K562 (cell line): ENCODE results near the gene KLK13. TPM values are rescaled to one million over a fixed set of nuclear protein-coding genes. Genes with fewer than 3 reads are reported as not detected.

Experiments used
- ATAC-seq: fragments of 200-7000 bp; cut with Tn5 transposase; 3 replicates; pipeline ENCODE4 v1.9.1; 2020; ENCODE audit warnings: moderate library complexity
- BruUV-seq: library from RNA; stranded (reverse); fragments of 400-500 nt; replicated peaks from 2 replicates; lab custom pipeline; 2021; lab: Mats Ljungman, UMichigan
- CTCF ChIA-PET: fragments of 300-600 bp; formaldehyde crosslinking; extraction: SDS; loops from one replicate; lab custom pipeline; 2021; ENCODE audit warnings: low intra/inter-chr PET ratio; lab: Yijun Ruan, JAX
- POLR2A ChIA-PET: fragments of 300-600, 350-650 bp; sonication (Branson Sonifier 250); formaldehyde crosslinking; extraction: SDS; loops from one replicate; lab custom pipeline; 2021; ENCODE audit warnings: antibody characterized with exemption, inconsistent platforms; lab: Yijun Ruan, JAX
- DNase-seq, 4 experiments: peaks; one replicate each; pipeline versions ENCODE4 v3.0.0 to v3.0.0-alpha.2; 2011 to 2018; ENCODE audit warnings: low spot score in 3 of 4, mixed read lengths in 3 of 4; ENCODE audit errors: extremely low read depth in 1 of 4
- FAIRE-seq: peaks from 2 replicates; lab custom pipeline; 2011; peaks lifted over from hg19 to GRCh38; lab: Jason Lieb, UNC
- H2AFZ ChIP-seq: 2 replicates; pipeline ENCODE4 v1.6.0; 2011; ENCODE audit warnings: low read depth, low read length, control low read depth, inconsistent platforms
- H3K27ac ChIP-seq: fragments of 200-600 bp; 3 replicates; pipeline ENCODE4 v1.8.0; 2011; ENCODE audit warnings: low read depth, mild to moderate bottlenecking, control low read depth, inconsistent platforms, low read length, moderate library complexity, mixed read lengths; ENCODE audit errors: extremely low read depth
- H3K27me3 ChIP-seq, 2 experiments: fragments of 300-600 bp in 1 of 2; 2 replicates in 1 of 2; 3 replicates in 1 of 2; pipeline versions ENCODE4 v1.6.0 to v1.8.0; 2011; ENCODE audit warnings: inconsistent platforms in 2 of 2, low read length in 2 of 2, mild to moderate bottlenecking in 1 of 2, mixed read lengths in 1 of 2, moderate library complexity in 1 of 2; ENCODE audit not compliant: control insufficient read depth in 2 of 2, insufficient read depth in 2 of 2
- H3K36me3 ChIP-seq: fragments of 300-600 bp; 3 replicates; pipeline ENCODE4 v1.8.0; 2011; ENCODE audit warnings: mild to moderate bottlenecking, low read length, inconsistent platforms; ENCODE audit not compliant: control insufficient read depth, insufficient read depth
- H3K4me1 ChIP-seq, 2 experiments: fragments of 200-600 bp in 1 of 2; replicated peaks in 1 of 2; 2 replicates in 1 of 2; 3 replicates in 1 of 2; pipeline versions ENCODE4 v1.5.1 to v1.8.0; 2011; ENCODE audit warnings: inconsistent platforms in 2 of 2, low read length in 2 of 2, mild to moderate bottlenecking in 1 of 2, mixed read lengths in 1 of 2, moderate library complexity in 1 of 2; ENCODE audit not compliant: control insufficient read depth in 2 of 2, insufficient read depth in 2 of 2
- H3K4me2 ChIP-seq: 2 replicates; pipeline ENCODE4 v1.6.1; 2011; ENCODE audit warnings: low read length, control low read depth, inconsistent platforms, mixed read lengths; ENCODE audit not compliant: insufficient read depth
- H3K4me3 ChIP-seq: fragments of 200-600 bp; sonication (generic), shearing (Covaris generic); 2 replicates; pipeline ENCODE4 v1.5.1; 2016; ENCODE audit warnings: control low read depth, inconsistent platforms
- H3K79me2 ChIP-seq: fragments of 200-600 bp; 3 replicates; pipeline ENCODE4 v1.8.0; 2011; ENCODE audit warnings: low read length, inconsistent platforms; ENCODE audit not compliant: control insufficient read depth, insufficient read depth
- H3K9ac ChIP-seq, 2 experiments: 2 replicates each; pipeline versions ENCODE4 v1.6.0 to v1.6.1; 2011; ENCODE audit warnings: low read depth in 2 of 2, low read length in 2 of 2, control low read depth in 1 of 2, inconsistent platforms in 1 of 2, mild to moderate bottlenecking in 1 of 2, mixed read lengths in 1 of 2; ENCODE audit not compliant: insufficient read depth in 1 of 2
- H3K9me1 ChIP-seq: one replicate; pipeline ENCODE4 v1.6.0; 2011; ENCODE audit warnings: inconsistent platforms, mild to moderate bottlenecking, low read length, moderate library complexity; ENCODE audit not compliant: control insufficient read depth, insufficient read depth
- H3K9me3 ChIP-seq: replicated peaks from 2 replicates; pipeline ENCODE4 v1.5.1; 2011; ENCODE audit warnings: low read depth, low read length, inconsistent platforms; ENCODE audit not compliant: control insufficient read depth, insufficient read depth
- H4K20me1 ChIP-seq: replicated peaks from 2 replicates; pipeline ENCODE4 v1.6.1; 2011; ENCODE audit warnings: low read length, inconsistent platforms, mixed read lengths; ENCODE audit not compliant: control insufficient read depth, insufficient read depth
- ADNP ChIP-seq: fragments of 200-800 bp; sonication (Bioruptor generic); IDR thresholded peaks from 2 replicates; pipeline ENCODE4 v1.6.1; 2016; ENCODE audit warnings: missing genetic modification characterization, missing compliant biosample characterization
- ARHGAP35 ChIP-seq: fragments of 450-650 bp; IDR thresholded peaks from 2 replicates; pipeline ENCODE4 v1.6.1; 2018; ENCODE audit not compliant: partially characterized antibody
- ARID2 ChIP-seq: fragments of 450-650 bp; IDR thresholded peaks from 2 replicates; pipeline ENCODE4 v1.6.1; 2017; ENCODE audit warnings: antibody characterized with exemption, mild to moderate bottlenecking
- C11orf30 ChIP-seq: fragments of 450-650 bp; IDR thresholded peaks from 2 replicates; pipeline ENCODE4 v1.6.1; 2016; ENCODE audit warnings: low read depth, mild to moderate bottlenecking
- CAMTA2 ChIP-seq: fragments of 250-450 bp; sonication (Bioruptor Pico); conservative IDR thresholded peaks from 2 replicates; pipeline ENCODE4 v1.5.1; 2022
- HDAC2 ChIP-seq: fragments of 450-650 bp; IDR thresholded peaks from 2 replicates; pipeline ENCODE4 v1.6.1; 2016; ENCODE audit warnings: mild to moderate bottlenecking
- NONO ChIP-seq, 2 experiments: fragments of 200-400 bp in 1 of 2; fragments of 450-650 bp in 1 of 2; formaldehyde crosslinking in 1 of 2; IDR thresholded peaks; 2 replicates each; pipeline ENCODE4 v1.6.1; 2017; ENCODE audit warnings: low read depth in 2 of 2, mild to moderate bottlenecking in 2 of 2, moderate library complexity in 2 of 2, low read length in 1 of 2
- SMARCA4 ChIP-seq: fragments of 450-650 bp; IDR thresholded peaks from 2 replicates; pipeline ENCODE4 v1.6.1; 2016
- SMARCC2 ChIP-seq: fragments of 450-650 bp; IDR thresholded peaks from 2 replicates; pipeline ENCODE4 v1.6.1; 2017; ENCODE audit warnings: antibody characterized with exemption, moderate library complexity, mild to moderate bottlenecking, low read depth
- TBP ChIP-seq: optimal IDR thresholded peaks from 2 replicates; pipeline ENCODE3; 2011; ENCODE audit warnings: low read depth, low read length, improper control_type of control experiment
- ZNF318 ChIP-seq, 2 experiments: fragments of 450-650 bp; IDR thresholded peaks; 2 replicates each; pipeline ENCODE4 v1.6.1; 2016; ENCODE audit warnings: mild to moderate bottlenecking in 2 of 2, borderline replicate concordance in 1 of 2, low read depth in 1 of 2, moderate library complexity in 1 of 2
- ZNF347 ChIP-seq: fragments of 450-650 bp; formaldehyde crosslinking; IDR thresholded peaks from 2 replicates; pipeline ENCODE4 v1.4.0; 2020; ENCODE audit warnings: low read depth, mild to moderate bottlenecking, moderate library complexity
- ZNF511 ChIP-seq: sonication (generic); formaldehyde crosslinking; IDR thresholded peaks from 2 replicates; pipeline ENCODE4 v1.8.0; 2022; ENCODE audit warnings: mild to moderate bottlenecking, missing genetic modification reagents
- ZNF717 ChIP-seq: fragments of 250-450 bp; sonication (Bioruptor Pico); IDR thresholded peaks from 2 replicates; pipeline ENCODE4 v1.5.0; 2021
- WGBS: fragments of 100-300 bp; shearing (Covaris generic); methylation state at CpG from one replicate; pipeline ENCODE4 v1.1.6; 2016; ENCODE audit warnings: low coverage, mixed read lengths; ENCODE audit not compliant: insufficient coverage; ENCODE audit errors: missing lambda C conversion rate; 5-methylcytosine and 5-hydroxymethylcytosine counted together
- in situ Hi-C: fragments of 300-500 bp; cut with MboI; formaldehyde crosslinking; loops from 4 replicates; pipeline ENCODE4 v1.15.0; 2018; ENCODE audit warnings: inconsistent platforms, mixed read lengths
- intact Hi-C: fragments of 100-400 bp; cut with micrococcal nuclease; formaldehyde crosslinking; loops from 2 replicates; pipeline ENCODE4 v1.14.2; 2022
- polyA plus RNA-seq, 8 experiments: library from polyadenylated mRNA; depleted of rRNA in 4 of 8; stranded (reverse) in 5 of 8; unstranded in 3 of 8; fragments of >200 nt; fragmentation: Nextera tagmentation in 2 of 8; fragmentation: Illumina TruSeq in 1 of 8; extraction: Ambion mirVana in 2 of 8; extraction: Trizol in 1 of 8; gene quantifications; 2 replicates each; pipeline versions ENCODE4 v1.2.1 to v1.2.3, GENCODE V29; 2011 to 2014; ENCODE audit warnings: inconsistent platforms in 1 of 8, missing spikeins in 1 of 8
- total RNA-seq, 7 experiments: library from RNA; depleted of rRNA in 6 of 7; stranded (reverse); fragments of >200 nt in 6 of 7; fragmentation: Illumina TruSeq in 2 of 7; extraction: Trizol in 2 of 7; gene quantifications; 2 replicates each; pipeline versions ENCODE4 v1.2.1 to v1.2.3, GENCODE V29; 2011 to 2021; ENCODE audit warnings: low replicate concordance in 1 of 7

The KLK13 gene
- total and polyA plus RNA-seq, 9 of the 15 experiments (the other 6 are each of a cell fraction or from before 2014, with no cell fraction given) = 0.72 to 9.0 (median 2.3) TPM

GRCh38 chr19:51009061-51009891, 55.6 kb downstream of the KLK13 start:
- Histone ChIP-seq H4K20me1 (peaks cover under 1% of the 10 kb centered on the region; the same call in 1 of the 2 replicates), H3K4me1 (no peaks in the 10 kb centered on the region), H3K9me3 (no peaks in the 10 kb centered on the region), H3K4me3 (no peak overlapping the region), H3K79me2 (no peaks in the 10 kb centered on the region), H3K36me3 (no peaks in the 10 kb centered on the region), H3K27me3 (peaks cover 8 to 47% of the 10 kb centered on the region in 2 experiments; a peak in 4 of 5 replicates), H3K9ac (no peak overlapping the region), H3K9me1 (no peaks in the 10 kb centered on the region), H2AFZ (no peak overlapping the region), H3K27ac (no peak overlapping the region), H3K4me2 (no peak overlapping the region)
- FAIRE-seq (no peak), ATAC-seq (no peak), DNase-seq (no peak)
- no TSS peak for BruUV-seq
- intact Hi-C loops (no loop called here), in situ Hi-C loops (no loop called here)
- WGBS = 2% methylated on average over 16 of the region's 19 CpGs
- ChIA-PET CTCF (no interaction called here), POLR2A (no interaction called here)
- no peak for TF ChIP-seq SMARCA4
- TF ChIP-seq C11orf30 = no peak
- no peak for TF ChIP-seq ZNF511 (CRISPR knock-in tag)
- TF ChIP-seq SMARCC2 = no peak
- TF ChIP-seq NONO (IDR thresholded peaks at IDR 0.05; ENCODE audit: low read depth in 2 of 2, low read length in 1 of 2) = no peak
- TF ChIP-seq ZNF717 (CRISPR knock-in tag) = no peak
- TF ChIP-seq HDAC2 = no peak
- no peak for TF ChIP-seq ARID2
- TF ChIP-seq CAMTA2 (CRISPR knock-in tag) = no peak
- no peak for TF ChIP-seq TBP
- TF ChIP-seq ZNF347 = no peak
- TF ChIP-seq ARHGAP35 = no peak
- no peak for TF ChIP-seq ADNP (tag)
- no peak for TF ChIP-seq ZNF318 (IDR thresholded peaks at IDR 0.05; ENCODE audit: borderline replicate concordance in 1 of 2, low read depth in 1 of 2)
